GM23338 (cell line): Measurements from ENCODE around the gene RNFT1. TPM values are rescaled to one million over a fixed set of nuclear protein-coding genes. Genes with fewer than 3 reads are reported as not detected.

Experiments
- polyA plus RNA-seq: library from polyadenylated mRNA; unstranded; fragments of >200 nt; fragmentation: Nextera tagmentation; extraction: Ambion mirVana; gene quantifications from 2 replicates; pipeline ENCODE4 v1.2.1, GENCODE V29; 2016
- small RNA-seq: library from RNA; depleted of rRNA; stranded (forward); fragments of <200 nt; gene quantifications from one replicate; pipeline ENCODE3, GENCODE V24; 2014; ENCODE audit warnings: low replicate concordance
- total RNA-seq: library from RNA; depleted of rRNA; stranded (reverse); fragments of >200 nt; shearing (Covaris generic); gene quantifications from 2 replicates; pipeline ENCODE4 v1.2.3, GENCODE V29; 2014; rRNA removed
- TF ChIP-seq, protein P1 (sequence below): IDR thresholded peaks from one replicate; pipeline ENCODE4 v1.6.1; 2018; ENCODE audit warnings: antibody characterized with exemption; ENCODE audit not compliant: unreplicated experiment

RNFT1 gene
- total and polyA plus RNA-seq, 2 experiments from 2014 or later = 4.1 to 4.6 TPM

DNA sequence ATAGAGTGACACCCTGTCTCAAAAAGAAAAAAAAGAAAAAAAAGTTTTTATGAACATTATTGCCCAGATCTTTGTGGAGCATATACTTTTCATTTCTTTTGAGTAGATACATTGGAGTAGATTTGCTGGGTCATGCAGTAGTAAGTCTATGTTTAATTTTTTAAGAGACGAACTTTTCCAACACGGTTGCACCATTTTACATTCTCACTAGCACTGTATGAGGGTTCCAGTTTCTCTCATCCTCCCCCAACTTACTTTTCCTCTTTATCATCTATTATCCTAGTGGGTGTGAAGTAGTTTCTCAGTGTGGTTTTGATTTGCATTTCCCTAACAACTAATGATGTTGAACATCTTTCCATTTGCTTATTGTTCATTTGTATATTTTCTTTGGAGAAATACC is 61.1 kb downstream of the RNFT1 start (continued):
- TF ChIP-seq, protein P1, sequence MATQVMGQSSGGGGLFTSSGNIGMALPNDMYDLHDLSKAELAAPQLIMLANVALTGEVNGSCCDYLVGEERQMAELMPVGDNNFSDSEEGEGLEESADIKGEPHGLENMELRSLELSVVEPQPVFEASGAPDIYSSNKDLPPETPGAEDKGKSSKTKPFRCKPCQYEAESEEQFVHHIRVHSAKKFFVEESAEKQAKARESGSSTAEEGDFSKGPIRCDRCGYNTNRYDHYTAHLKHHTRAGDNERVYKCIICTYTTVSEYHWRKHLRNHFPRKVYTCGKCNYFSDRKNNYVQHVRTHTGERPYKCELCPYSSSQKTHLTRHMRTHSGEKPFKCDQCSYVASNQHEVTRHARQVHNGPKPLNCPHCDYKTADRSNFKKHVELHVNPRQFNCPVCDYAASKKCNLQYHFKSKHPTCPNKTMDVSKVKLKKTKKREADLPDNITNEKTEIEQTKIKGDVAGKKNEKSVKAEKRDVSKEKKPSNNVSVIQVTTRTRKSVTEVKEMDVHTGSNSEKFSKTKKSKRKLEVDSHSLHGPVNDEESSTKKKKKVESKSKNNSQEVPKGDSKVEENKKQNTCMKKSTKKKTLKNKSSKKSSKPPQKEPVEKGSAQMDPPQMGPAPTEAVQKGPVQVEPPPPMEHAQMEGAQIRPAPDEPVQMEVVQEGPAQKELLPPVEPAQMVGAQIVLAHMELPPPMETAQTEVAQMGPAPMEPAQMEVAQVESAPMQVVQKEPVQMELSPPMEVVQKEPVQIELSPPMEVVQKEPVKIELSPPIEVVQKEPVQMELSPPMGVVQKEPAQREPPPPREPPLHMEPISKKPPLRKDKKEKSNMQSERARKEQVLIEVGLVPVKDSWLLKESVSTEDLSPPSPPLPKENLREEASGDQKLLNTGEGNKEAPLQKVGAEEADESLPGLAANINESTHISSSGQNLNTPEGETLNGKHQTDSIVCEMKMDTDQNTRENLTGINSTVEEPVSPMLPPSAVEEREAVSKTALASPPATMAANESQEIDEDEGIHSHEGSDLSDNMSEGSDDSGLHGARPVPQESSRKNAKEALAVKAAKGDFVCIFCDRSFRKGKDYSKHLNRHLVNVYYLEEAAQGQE = no peak

Small RNAs within 50 kb of the gene (small RNA-seq; reads per million reads assigned to genes)
- not detected for gene RPS29P21

Other genes with a start within 250 kb of the RNFT1 start
- gene TUBD1, start 71.8 kb downstream of the RNFT1 start, total RNA-seq = 13.8 and 17.6 TPM in 2 replicates
- 10.1 and 11.6 TPM in 2 replicates for gene TUBD1, start 71.8 kb downstream of the RNFT1 start, polyA plus RNA-seq
- 15.1 and 19.5 TPM in 2 replicates for gene RPS6KB1, start 71.6 kb downstream of the RNFT1 start, total RNA-seq
- 20.4 and 21.7 TPM in 2 replicates for gene RPS6KB1, start 71.6 kb downstream of the RNFT1 start, polyA plus RNA-seq
- 20.7 and 28.1 TPM in 2 replicates for gene HEATR6, start 114.2 kb upstream of the RNFT1 start, total RNA-seq
- 8.4 and 9.8 TPM in 2 replicates for gene HEATR6, start 114.2 kb upstream of the RNFT1 start, polyA plus RNA-seq
- 4.9 and 8.2 TPM in 2 replicates for gene CA4, start 185.2 kb upstream of the RNFT1 start, total RNA-seq
- 7.6 and 9.4 TPM in 2 replicates for gene CA4, start 185.2 kb upstream of the RNFT1 start, polyA plus RNA-seq